H1 (cell line): ENCODE data around the gene ERCC3. TPM values are rescaled to one million over a fixed set of nuclear protein-coding genes. Genes with fewer than 3 reads are reported as not detected.

Experiments
- CTCF ChIA-PET: fragments of 300-600 bp; sonication (Branson Sonifier 250); formaldehyde crosslinking; loops from one replicate; lab custom pipeline; 2021; ENCODE audit not compliant: partially characterized antibody; lab: Charles Lee
- POLR2A ChIA-PET: fragments of 300-600 bp; sonication (Branson Sonifier 250); formaldehyde crosslinking; loops from one replicate; lab custom pipeline; 2021; ENCODE audit warnings: inconsistent platforms; ENCODE audit not compliant: partially characterized antibody; lab: Charles Lee
- DNase-seq, 2 experiments: peaks; one replicate each; pipeline versions ENCODE4 v3.0.0 to v3.0.0-alpha.2; 2010 to 2022; ENCODE audit warnings: low spot score in 2 of 2, low read depth in 1 of 2, mixed read lengths in 1 of 2
- FAIRE-seq: peaks from 2 replicates; lab custom pipeline; 2011; peaks lifted over from hg19 to GRCh38; lab: Jason Lieb, UNC
- H2AFZ ChIP-seq: 2 replicates; pipeline ENCODE4 v1.8.1; 2012; ENCODE audit warnings: low read length, inconsistent platforms
- H2AK5ac ChIP-seq: 2 replicates; pipeline ENCODE4 v1.6.1; 2013; ENCODE audit warnings: low read depth, low read length
- H2BK120ac ChIP-seq: replicated peaks from 2 replicates; pipeline ENCODE3; 2013; ENCODE audit warnings: low read depth, low read length, inconsistent platforms
- H2BK12ac ChIP-seq: 2 replicates; pipeline ENCODE4 v1.6.1; 2013; ENCODE audit warnings: low read depth, low read length
- H2BK15ac ChIP-seq: 2 replicates; pipeline ENCODE4 v1.6.1; 2013; ENCODE audit warnings: low read length
- H2BK20ac ChIP-seq: 2 replicates; pipeline ENCODE4 v1.6.1; 2013; ENCODE audit warnings: low read length
- H2BK5ac ChIP-seq: 2 replicates; pipeline ENCODE4 v1.6.1; 2013; ENCODE audit warnings: low read depth, low read length
- H3K14ac ChIP-seq: 2 replicates; pipeline ENCODE4 v1.6.1; 2013; ENCODE audit warnings: inconsistent platforms; ENCODE audit not compliant: insufficient read length
- H3K18ac ChIP-seq: 2 replicates; pipeline ENCODE4 v1.6.1; 2013; ENCODE audit warnings: low read length; ENCODE audit errors: extremely low read depth
- H3K23ac ChIP-seq: 2 replicates; pipeline ENCODE4 v1.6.1; 2013; ENCODE audit warnings: inconsistent platforms; ENCODE audit not compliant: insufficient read length
- H3K23me2 ChIP-seq: 2 replicates; pipeline ENCODE4 v1.6.1; 2013; ENCODE audit warnings: low read depth, low read length
- H3K27ac ChIP-seq: 2 replicates; pipeline ENCODE4 v1.6.1; 2011; ENCODE audit warnings: low read depth, low read length, inconsistent platforms
- H3K27me3 ChIP-seq, 4 experiments: replicated peaks in 1 of 4; 1 replicate in 1 of 4; 2 replicates in 3 of 4; pipeline versions ENCODE4 v1.6.1 to v1.8.1; 2011 to 2013; ENCODE audit warnings: low read length in 3 of 4, mild to moderate bottlenecking in 3 of 4, inconsistent platforms in 2 of 4, mixed read lengths in 2 of 4, moderate library complexity in 1 of 4; ENCODE audit not compliant: control insufficient read depth in 3 of 4, insufficient read depth in 3 of 4; ENCODE audit errors: extremely low read depth in 1 of 4
- H3K36me3 ChIP-seq, 4 experiments: 2 replicates each; pipeline versions ENCODE4 v1.6.1 to v1.8.1; 2011 to 2013; ENCODE audit warnings: mild to moderate bottlenecking in 4 of 4, low read length in 3 of 4, moderate library complexity in 2 of 4, control low read depth in 1 of 4, inconsistent platforms in 1 of 4; ENCODE audit not compliant: insufficient read depth in 4 of 4, control insufficient read depth in 2 of 4
- H3K4ac ChIP-seq: replicated peaks from 2 replicates; pipeline ENCODE3; 2013; ENCODE audit warnings: low read length, low read depth, mixed read lengths, inconsistent platforms; ENCODE audit not compliant: insufficient read length
- H3K4me1 ChIP-seq, 4 experiments: replicated peaks in 1 of 4; 1 replicate in 1 of 4; 2 replicates in 3 of 4; pipeline versions ENCODE4 v1.6.1 to v1.8.1; 2011 to 2013; ENCODE audit warnings: low read length in 3 of 4, inconsistent platforms in 2 of 4, mixed read lengths in 1 of 4; ENCODE audit not compliant: insufficient read depth in 4 of 4, control insufficient read depth in 3 of 4
- H3K4me2 ChIP-seq, 2 experiments: 2 replicates each; pipeline versions ENCODE4 v1.6.1 to v1.8.1; 2011 to 2013; ENCODE audit warnings: low read depth in 2 of 2, low read length in 2 of 2, control low read depth in 1 of 2, inconsistent platforms in 1 of 2, mild to moderate bottlenecking in 1 of 2; ENCODE audit not compliant: insufficient read depth in 1 of 2
- H3K4me3 ChIP-seq, 4 experiments: fragments of 200-600, 300-600 bp in 1 of 4; sonication (generic), shearing (Covaris generic), sonication (Bioruptor Twin) in 1 of 4; 2 replicates each; pipeline versions ENCODE4 v1.5.1 to v1.8.1; 2011 to 2016; ENCODE audit warnings: low read length in 4 of 4, low read depth in 3 of 4, control low read depth in 2 of 4, inconsistent platforms in 2 of 4, mild to moderate bottlenecking in 2 of 4, mixed read lengths in 1 of 4, moderate library complexity in 1 of 4; ENCODE audit not compliant: insufficient read depth in 2 of 4; ENCODE audit errors: extremely low read depth in 1 of 4
- H3K56ac ChIP-seq: replicated peaks from 2 replicates; pipeline ENCODE3; 2013; ENCODE audit warnings: low read depth, mild to moderate bottlenecking, mixed read lengths, low read length, inconsistent platforms; ENCODE audit not compliant: insufficient read length
- H3K79me1 ChIP-seq: 2 replicates; pipeline ENCODE4 v1.6.1; 2013; ENCODE audit warnings: low read depth, low read length, control low read depth
- H3K79me2 ChIP-seq, 2 experiments: 2 replicates each; pipeline versions ENCODE4 v1.6.1 to v1.8.1; 2012 to 2013; ENCODE audit warnings: low read length in 2 of 2, mild to moderate bottlenecking in 2 of 2, inconsistent platforms in 1 of 2; ENCODE audit not compliant: insufficient read depth in 2 of 2, control insufficient read depth in 1 of 2
- H3K9ac ChIP-seq, 4 experiments: replicated peaks in 1 of 4; 1 replicate in 1 of 4; 2 replicates in 3 of 4; pipeline versions ENCODE4 v1.6.1 to v1.8.1; 2011 to 2013; ENCODE audit warnings: low read depth in 3 of 4, low read length in 3 of 4, control low read depth in 2 of 4, mild to moderate bottlenecking in 2 of 4, moderate library complexity in 2 of 4, inconsistent platforms in 1 of 4; ENCODE audit errors: extremely low read depth in 1 of 4
- H3K9me3 ChIP-seq, 2 experiments: 2 replicates each; pipeline versions ENCODE4 v1.6.1 to v1.8.1; 2012 to 2013; ENCODE audit warnings: mild to moderate bottlenecking in 2 of 2, moderate library complexity in 2 of 2, control low read depth in 1 of 2, inconsistent platforms in 1 of 2, low read depth in 1 of 2, low read length in 1 of 2, mixed read lengths in 1 of 2; ENCODE audit not compliant: insufficient read depth in 2 of 2
- H4K20me1 ChIP-seq, 2 experiments: replicated peaks in 1 of 2; 2 replicates each; pipeline versions ENCODE3 to v1.8.1; 2011 to 2013; ENCODE audit warnings: inconsistent platforms in 2 of 2, low read length in 2 of 2, mild to moderate bottlenecking in 1 of 2; ENCODE audit not compliant: insufficient read depth in 2 of 2, control insufficient read depth in 1 of 2
- H4K5ac ChIP-seq: 2 replicates; pipeline ENCODE4 v1.6.1; 2013; ENCODE audit warnings: low read length, low read depth, mixed read lengths, inconsistent platforms; ENCODE audit not compliant: insufficient read length
- H4K8ac ChIP-seq: 2 replicates; pipeline ENCODE4 v1.8.0; 2013; ENCODE audit warnings: mild to moderate bottlenecking, moderate library complexity, low read length, inconsistent platforms; ENCODE audit not compliant: insufficient read depth; ENCODE audit errors: extremely low read depth
- H4K91ac ChIP-seq: replicated peaks from 2 replicates; pipeline ENCODE3; 2013; ENCODE audit warnings: low read length, mixed read lengths, inconsistent platforms; ENCODE audit not compliant: insufficient read length
- BCL11A ChIP-seq, 2 experiments: IDR thresholded peaks; one replicate each; pipeline ENCODE4 v1.6.1; 2011; ENCODE audit warnings: low read depth in 2 of 2, low read length in 2 of 2, mild to moderate bottlenecking in 2 of 2
- CREB1 ChIP-seq: IDR thresholded peaks from 2 replicates; pipeline ENCODE4 v1.6.1; 2012; ENCODE audit warnings: inconsistent platforms
- CTBP2 ChIP-seq: IDR thresholded peaks from 2 replicates; pipeline ENCODE4 v1.7.0; 2011; ENCODE audit warnings: borderline replicate concordance, mild to moderate bottlenecking, moderate library complexity, mixed read lengths, low read length; ENCODE audit not compliant: insufficient read depth, insufficient read length
- GTF2F1 ChIP-seq: IDR thresholded peaks from 2 replicates; pipeline ENCODE4 v1.6.1; 2012; ENCODE audit warnings: low read depth, low read length, improper control_type of control experiment, borderline replicate concordance
- KDM4A ChIP-seq: IDR thresholded peaks from one replicate; pipeline ENCODE4 v1.7.1; 2012; ENCODE audit warnings: low read depth, mild to moderate bottlenecking, moderate library complexity, low read length, inconsistent platforms; ENCODE audit not compliant: severe bottlenecking
- KDM5A ChIP-seq: fragments of 200-600 bp; IDR thresholded peaks from 2 replicates; pipeline ENCODE4 v1.7.1; 2012; ENCODE audit warnings: mild to moderate bottlenecking, low read length, inconsistent platforms, mixed read lengths
- MAFK ChIP-seq: IDR thresholded peaks from 2 replicates; pipeline ENCODE4 v1.6.1; 2012; ENCODE audit warnings: low read depth, mild to moderate bottlenecking, improper control_type of control experiment, low read length
- WGBS, 2 experiments: shearing (Covaris generic) in 1 of 2; methylation state at CpG; one replicate each; pipeline versions ENCODE4 v1.1.6 to v1.1.7; 2013 to 2015; ENCODE audit warnings: low lambda C conversion rate in 2 of 2, mixed read lengths in 2 of 2, inconsistent platforms in 1 of 2, low coverage in 1 of 2, missing lambda C conversion rate in 1 of 2; ENCODE audit not compliant: insufficient replicate concordance in 2 of 2, insufficient coverage in 1 of 2, insufficient read length in 1 of 2; ENCODE audit errors: extremely low coverage in 1 of 2, missing lambda C conversion rate in 1 of 2; 5-methylcytosine and 5-hydroxymethylcytosine counted together
- polyA plus RNA-seq, 7 experiments: library from polyadenylated mRNA; depleted of rRNA in 3 of 7; stranded (reverse) in 5 of 7; unstranded in 2 of 7; fragments of >200 nt in 5 of 7; fragments of 200-250 nt in 2 of 7; gene quantifications; 1 replicate in 5 of 7; 2 replicates in 1 of 7; 4 replicates in 1 of 7; pipeline versions ENCODE4 v1.2.1 to v1.2.3, GENCODE V29; 2011 to 2013; ENCODE audit warnings: missing spikeins in 2 of 7, mixed read lengths in 2 of 7
- total RNA-seq: library from RNA; stranded (reverse); fragmentation: NEBNext Ultra II Directional; extraction: Animal tissue kit (Norgen Biotek cat#: 25700); gene quantifications from 2 replicates; pipeline ENCODE4 v1.2.1, GENCODE V29; 2021
- TF ChIP-seq, protein P1 (sequence below): IDR thresholded peaks from 2 replicates; pipeline ENCODE4 v1.6.1; 2011; ENCODE audit warnings: low read depth, mild to moderate bottlenecking, low read length; ENCODE audit not compliant: insufficient read depth

ERCC3 gene
- total and polyA plus RNA-seq, 2 of the 8 experiments (the other 6 are each of a cell fraction or from before 2014, with no cell fraction given): 41.8 to 48.9 TPM

- Histone ChIP-seq H4K91ac (no peak overlapping the region), H3K56ac (no peak overlapping the region), H3K23me2 (no peaks in the 10 kb centered on the region), H3K27ac (no peak overlapping the region), H2BK120ac (no peak overlapping the region), H3K4me2 (no peak overlapping the region), H3K14ac (no peak overlapping the region), H2AK5ac (no peak overlapping the region), H3K9ac (no peak overlapping the region), H4K8ac (no peak overlapping the region), H3K4me1 (no peaks in the 10 kb centered on the region), H4K20me1 (peaks cover 0 to 5% of the 10 kb centered on the region in 2 experiments)
- POLR2A ChIA-PET: interaction anchor here (0.9 kb wide), 1 partner anchor 108 kb away, joined by 3 read pairs; no protein-coding TSS in a partner anchor
- 82% methylated on average over 3 of the region's 3 CpGs; no CpG with 5 or more reads in 1 of the 2 experiments for WGBS, 2 experiments
- FAIRE-seq: no peak
- TF ChIP-seq BCL11A (IDR thresholded peaks at IDR 0.05; ENCODE audit: low read depth in 2 of 2, low read length in 2 of 2) (no peak), KDM4A (no peak), MAFK (no peak), KDM5A (no peak), GTF2F1 (no peak), CREB1 (no peak), CTBP2 (no peak)
- TF ChIP-seq, protein P1, sequence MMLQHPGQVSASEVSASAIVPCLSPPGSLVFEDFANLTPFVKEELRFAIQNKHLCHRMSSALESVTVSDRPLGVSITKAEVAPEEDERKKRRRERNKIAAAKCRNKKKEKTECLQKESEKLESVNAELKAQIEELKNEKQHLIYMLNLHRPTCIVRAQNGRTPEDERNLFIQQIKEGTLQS: no peak
- TF ChIP-seq, all 59 proteins: peak for 0
- Histone ChIP-seq H3K4ac (no peak overlapping the region), H3K79me2 (no peaks in the 10 kb centered on the region), H3K9me3 (no peaks in the 10 kb centered on the region), H3K27me3 (no peaks in the 10 kb centered on the region), H3K79me1 (no peaks in the 10 kb centered on the region), H2BK20ac (no peak overlapping the region), H3K18ac (no peak overlapping the region), H2BK5ac (no peak overlapping the region), H2AFZ (no peak overlapping the region), H3K23ac (no peak overlapping the region), H3K36me3 (peaks cover 8 to 51% (median 31%) of the 10 kb centered on the region in 4 experiments), H3K4me3 (no peak overlapping the region), H4K5ac (no peak overlapping the region), H2BK15ac (no peak overlapping the region), H2BK12ac (no peak overlapping the region)
- CTCF ChIA-PET: interaction anchor here (0.7 to 2.0 kb wide), 2 partner anchors 59 to 199 kb away, joined by 3 to 7 read pairs; no protein-coding TSS in a partner anchor
- DNase-seq: no peak
Observed at GRCh38 chr2:127256381-127256780, 37.6 kb downstream of the ERCC3 start.
